ENCODE measurements around the gene TST.

Gene TST

DNA sequence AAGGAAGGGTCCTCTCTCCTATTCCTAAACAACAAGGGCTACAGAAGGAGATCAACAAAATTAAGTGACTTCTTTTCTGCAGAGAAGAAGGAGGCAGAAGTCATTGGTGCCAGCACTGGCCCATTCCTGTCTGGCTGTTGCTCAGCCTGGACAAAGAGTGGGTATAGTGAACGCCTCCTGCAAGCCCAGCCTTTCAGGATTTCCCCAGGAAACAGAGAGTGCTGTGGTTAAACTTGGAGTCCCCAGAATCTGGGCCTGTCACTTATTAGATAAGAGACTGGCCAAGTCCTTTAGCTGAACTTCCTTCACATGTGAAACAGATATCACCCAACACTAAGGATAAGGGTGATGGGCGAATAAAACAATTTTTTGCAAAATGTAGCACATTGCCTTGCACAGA is 10.9 kb downstream of the TST start:
- Histone ChIP-seq H3K4me2 (ENCODE audit: low read depth, low read length, poor library complexity, severe bottlenecking) (no peak overlapping the region), H2AFZ (ENCODE audit: low read depth, low read length, severe bottlenecking) (no peak overlapping the region), H3F3A (ENCODE audit: insufficient read depth) (no peaks in the 10 kb centered on the region), H3K79me2 (ENCODE audit: insufficient read depth, low read length) (no peaks in the 10 kb centered on the region), H3K4me3 (ENCODE audit: insufficient read depth, low read length, poor library complexity, severe bottlenecking) (no peak overlapping the region), H4K20me1 (ENCODE audit: low read depth, low read length) (no peaks in the 10 kb centered on the region), H3K27ac (ENCODE audit: low read depth, low read length) (no peak overlapping the region), H3K9me2 (replicated peaks; ENCODE audit: insufficient read depth, low read length) (no peaks in the 10 kb centered on the region), H3K9ac (ENCODE audit: low read length) (no peak overlapping the region), H3K36me3 (ENCODE audit: low read length) (no peaks in the 10 kb centered on the region), H3K9me3 (ENCODE audit: insufficient read depth, low read length) (no peaks in the 10 kb centered on the region), H3K27me3 (ENCODE audit: low read length) (0 out of 2 replicates have a peak, but pooled peaks cover 3% of the 10 kb centered on the region)
- TF ChIP-seq, protein P1, sequence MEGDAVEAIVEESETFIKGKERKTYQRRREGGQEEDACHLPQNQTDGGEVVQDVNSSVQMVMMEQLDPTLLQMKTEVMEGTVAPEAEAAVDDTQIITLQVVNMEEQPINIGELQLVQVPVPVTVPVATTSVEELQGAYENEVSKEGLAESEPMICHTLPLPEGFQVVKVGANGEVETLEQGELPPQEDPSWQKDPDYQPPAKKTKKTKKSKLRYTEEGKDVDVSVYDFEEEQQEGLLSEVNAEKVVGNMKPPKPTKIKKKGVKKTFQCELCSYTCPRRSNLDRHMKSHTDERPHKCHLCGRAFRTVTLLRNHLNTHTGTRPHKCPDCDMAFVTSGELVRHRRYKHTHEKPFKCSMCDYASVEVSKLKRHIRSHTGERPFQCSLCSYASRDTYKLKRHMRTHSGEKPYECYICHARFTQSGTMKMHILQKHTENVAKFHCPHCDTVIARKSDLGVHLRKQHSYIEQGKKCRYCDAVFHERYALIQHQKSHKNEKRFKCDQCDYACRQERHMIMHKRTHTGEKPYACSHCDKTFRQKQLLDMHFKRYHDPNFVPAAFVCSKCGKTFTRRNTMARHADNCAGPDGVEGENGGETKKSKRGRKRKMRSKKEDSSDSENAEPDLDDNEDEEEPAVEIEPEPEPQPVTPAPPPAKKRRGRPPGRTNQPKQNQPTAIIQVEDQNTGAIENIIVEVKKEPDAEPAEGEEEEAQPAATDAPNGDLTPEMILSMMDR (IDR thresholded peaks at IDR 0.05; ENCODE audit: insufficient read depth, low read length, poor library complexity, severe bottlenecking) = no peak
- TF ChIP-seq EZH2phosphoT487 (conservative IDR thresholded peaks at IDR 0.05; ENCODE audit: low read length) = no peak

DNA sequence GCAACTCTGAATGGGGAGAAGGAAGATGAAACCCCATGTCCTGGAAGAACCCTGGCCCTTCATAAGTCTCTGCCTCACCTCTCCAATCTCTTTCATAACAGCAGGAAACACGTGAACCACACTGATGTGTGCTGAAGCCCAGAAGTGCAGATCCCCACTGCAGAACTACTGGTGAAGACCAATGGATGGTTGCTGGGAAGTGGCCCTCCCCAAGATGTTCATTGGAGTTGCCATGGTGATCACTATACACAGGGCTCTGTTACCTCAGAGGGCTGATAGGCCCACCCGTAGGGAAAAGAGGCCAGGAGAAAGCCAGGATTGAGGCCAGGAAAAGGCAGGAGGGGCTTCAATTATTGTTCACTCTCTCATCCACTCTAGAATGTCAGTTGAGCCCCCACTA is 11.6 kb downstream of the TST start:
- H3K27me3 ChIP-seq (ENCODE audit: low read length) = 0 out of 2 replicates have a peak, but pooled peaks cover 3% of the 10 kb centered on the region
- no peak overlapping the region for H3K4me2 ChIP-seq (ENCODE audit: low read depth, low read length, poor library complexity, severe bottlenecking)
- no peaks in the 10 kb centered on the region for H3K9me2 ChIP-seq (replicated peaks; ENCODE audit: insufficient read depth, low read length)
- no peak overlapping the region for H2AFZ ChIP-seq (ENCODE audit: low read depth, low read length, severe bottlenecking)
- no peak for TF ChIP-seq EZH2phosphoT487 (conservative IDR thresholded peaks at IDR 0.05; ENCODE audit: low read length)
- TF ChIP-seq, protein P1 (IDR thresholded peaks at IDR 0.05; ENCODE audit: insufficient read depth, low read length, poor library complexity, severe bottlenecking) = no peak
- no peaks in the 10 kb centered on the region for H4K20me1 ChIP-seq (ENCODE audit: low read depth, low read length)
- H3K79me2 ChIP-seq (ENCODE audit: insufficient read depth, low read length) = no peaks in the 10 kb centered on the region
- no peak overlapping the region for H3K27ac ChIP-seq (ENCODE audit: low read depth, low read length)
- H3K9ac ChIP-seq (ENCODE audit: low read length) = no peak overlapping the region
- H3K4me3 ChIP-seq (ENCODE audit: insufficient read depth, low read length, poor library complexity, severe bottlenecking) = no peak overlapping the region
- H3K9me3 ChIP-seq (ENCODE audit: insufficient read depth, low read length) = no peaks in the 10 kb centered on the region
- no peaks in the 10 kb centered on the region for H3F3A ChIP-seq (ENCODE audit: insufficient read depth)
- no peaks in the 10 kb centered on the region for H3K36me3 ChIP-seq (ENCODE audit: low read length)

DNA sequence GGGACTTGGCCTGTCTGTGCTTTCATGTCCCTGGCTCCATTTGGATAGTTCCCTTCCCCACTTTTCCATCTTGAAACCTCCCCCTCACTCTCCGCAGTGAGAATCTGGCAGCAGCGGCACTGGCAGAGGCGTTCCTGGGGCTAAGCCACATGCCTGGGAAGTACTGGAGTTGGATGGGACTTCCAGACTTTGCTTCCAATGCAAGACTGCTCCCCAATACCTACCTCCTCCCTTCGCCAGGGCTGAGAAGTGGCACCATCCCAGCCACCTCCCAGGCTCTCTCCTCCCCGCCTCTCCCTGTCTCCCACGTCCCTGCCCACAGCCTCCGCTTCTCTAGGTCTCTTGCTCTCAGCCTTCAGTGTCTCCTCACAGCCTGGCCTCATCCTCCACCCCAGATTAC is 16.6 kb downstream of the TST start:
- H3K9me2 ChIP-seq (replicated peaks; ENCODE audit: insufficient read depth, low read length) = no peaks in the 10 kb centered on the region
- no peaks in the 10 kb centered on the region for H3F3A ChIP-seq (ENCODE audit: insufficient read depth)
- H3K79me2 ChIP-seq (ENCODE audit: insufficient read depth, low read length) = no peaks in the 10 kb centered on the region
- H3K27me3 ChIP-seq (ENCODE audit: low read length) = 0 out of 2 replicates have a peak, but pooled peaks cover 3% of the 10 kb centered on the region
- no peak overlapping the region for H3K4me2 ChIP-seq (ENCODE audit: low read depth, low read length, poor library complexity, severe bottlenecking)
- no peak overlapping the region for H2AFZ ChIP-seq (ENCODE audit: low read depth, low read length, severe bottlenecking)
- H4K20me1 ChIP-seq (ENCODE audit: low read depth, low read length) = no peaks in the 10 kb centered on the region
- no peaks in the 10 kb centered on the region for H3K36me3 ChIP-seq (ENCODE audit: low read length)
- H3K27ac ChIP-seq (ENCODE audit: low read depth, low read length) = no peak overlapping the region
- H3K9me3 ChIP-seq (ENCODE audit: insufficient read depth, low read length) = no peaks in the 10 kb centered on the region
- TF ChIP-seq EZH2phosphoT487 (conservative IDR thresholded peaks at IDR 0.05; ENCODE audit: low read length) = no peak
- TF ChIP-seq, protein P1 (IDR thresholded peaks at IDR 0.05; ENCODE audit: insufficient read depth, low read length, poor library complexity, severe bottlenecking) = no peak
- no peak overlapping the region for H3K4me3 ChIP-seq (ENCODE audit: insufficient read depth, low read length, poor library complexity, severe bottlenecking)
- H3K9ac ChIP-seq (ENCODE audit: low read length) = no peak overlapping the region
